ENCODE data around the gene STMP1. TPM values are rescaled to one million over a fixed set of nuclear protein-coding genes. Genes with fewer than 3 reads are reported as not detected.
A peak's percentile ranks its signal among the peaks of the same experiment; 100 is the strongest.

The STMP1 gene
- total and polyA plus RNA-seq, 10 donors = 17.4 to 27.0 (median 23.1) TPM

DNA sequence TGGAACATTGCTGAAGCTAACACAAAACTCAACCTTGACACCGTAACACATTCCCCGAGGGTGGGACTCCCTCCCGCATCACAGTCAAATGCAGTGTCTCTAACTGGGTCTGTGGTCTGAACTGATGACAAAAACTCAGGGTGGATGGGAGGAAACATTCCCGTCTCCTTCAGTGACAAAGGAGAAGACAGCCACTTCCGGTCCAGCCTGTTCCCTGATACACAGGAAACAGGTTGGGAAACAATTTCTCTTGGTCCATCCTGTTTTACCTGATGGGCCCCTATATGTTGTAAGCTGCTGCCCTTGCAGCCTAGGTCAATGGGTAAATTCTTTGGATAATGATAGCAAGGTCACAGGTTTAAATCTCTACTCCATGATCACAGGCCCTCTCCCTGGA, 45.3 kb downstream of the STMP1 start:
- intact Hi-C loops (cut with DNase I; ENCODE audit: low total_unique reads) = no loop called here
- H3K27me3 ChIP-seq (replicated peaks in 1 of 7) = no peaks in the 10 kb centered on the region
- WGBS, 5 donors = 61 to 73% (median 62%) methylated on average over 5 of the region's 5 CpGs
- TF ChIP-seq POLR2A (IDR thresholded peaks at IDR 0.05) = no peak
- TF ChIP-seq POLR2AphosphoS5 (IDR thresholded peaks at IDR 0.05) = no peak
- TF ChIP-seq CTCF (IDR thresholded peaks at IDR 0.05 in 8 of 11, conservative IDR thresholded peaks at IDR 0.05 in 3 of 11) = no peak
- no peak for DNase-seq
- H3K4me1 ChIP-seq = no peaks in the 10 kb centered on the region
- H3K27ac ChIP-seq = no peak overlapping the region
- H3K4me3 ChIP-seq = no peak overlapping the region
- no peaks in the 10 kb centered on the region for H3K9me3 ChIP-seq
- no peaks in the 10 kb centered on the region for H3K36me3 ChIP-seq

GRCh38 chr7:135708041-135708440, 45.7 kb downstream of the STMP1 start:
- H3K4me1 ChIP-seq = no peaks in the 10 kb centered on the region
- WGBS, 5 donors = 92 to 96% (median 94%) methylated on average over 14 of the region's 14 CpGs
- H3K27ac ChIP-seq = no peak overlapping the region
- H3K27me3 ChIP-seq (replicated peaks in 1 of 7) = no peaks in the 10 kb centered on the region
- DNase-seq = no peak
- H3K4me3 ChIP-seq = no peak overlapping the region
- no peaks in the 10 kb centered on the region for H3K9me3 ChIP-seq
- no peak for TF ChIP-seq CTCF (IDR thresholded peaks at IDR 0.05 in 8 of 11, conservative IDR thresholded peaks at IDR 0.05 in 3 of 11)
- TF ChIP-seq POLR2AphosphoS5 (IDR thresholded peaks at IDR 0.05) = no peak
- no peak for TF ChIP-seq POLR2A (IDR thresholded peaks at IDR 0.05)
- H3K36me3 ChIP-seq = no peaks in the 10 kb centered on the region
- intact Hi-C loops (cut with DNase I; ENCODE audit: low total_unique reads) = no loop called here

GRCh38 chr7:135709508-135709907, 47.2 kb downstream of the STMP1 start:
- H3K4me3 ChIP-seq = no peak overlapping the region
- H3K36me3 ChIP-seq = no peaks in the 10 kb centered on the region
- TF ChIP-seq POLR2AphosphoS5 (IDR thresholded peaks at IDR 0.05) = no peak
- TF ChIP-seq POLR2A (IDR thresholded peaks at IDR 0.05) = no peak
- no peak for DNase-seq
- peaks cover 0 to 3% (median 0%) of the 10 kb centered on the region in 7 donors for H3K27me3 ChIP-seq (replicated peaks in 1 of 7)
- WGBS, 5 donors = 81 to 95% (median 94%) methylated on average over 3 of the region's 3 CpGs
- intact Hi-C loops (cut with DNase I; ENCODE audit: low total_unique reads) = no loop called here
- no peak overlapping the region for H3K27ac ChIP-seq
- no peaks in the 10 kb centered on the region for H3K9me3 ChIP-seq
- no peaks in the 10 kb centered on the region for H3K4me1 ChIP-seq

DNA sequence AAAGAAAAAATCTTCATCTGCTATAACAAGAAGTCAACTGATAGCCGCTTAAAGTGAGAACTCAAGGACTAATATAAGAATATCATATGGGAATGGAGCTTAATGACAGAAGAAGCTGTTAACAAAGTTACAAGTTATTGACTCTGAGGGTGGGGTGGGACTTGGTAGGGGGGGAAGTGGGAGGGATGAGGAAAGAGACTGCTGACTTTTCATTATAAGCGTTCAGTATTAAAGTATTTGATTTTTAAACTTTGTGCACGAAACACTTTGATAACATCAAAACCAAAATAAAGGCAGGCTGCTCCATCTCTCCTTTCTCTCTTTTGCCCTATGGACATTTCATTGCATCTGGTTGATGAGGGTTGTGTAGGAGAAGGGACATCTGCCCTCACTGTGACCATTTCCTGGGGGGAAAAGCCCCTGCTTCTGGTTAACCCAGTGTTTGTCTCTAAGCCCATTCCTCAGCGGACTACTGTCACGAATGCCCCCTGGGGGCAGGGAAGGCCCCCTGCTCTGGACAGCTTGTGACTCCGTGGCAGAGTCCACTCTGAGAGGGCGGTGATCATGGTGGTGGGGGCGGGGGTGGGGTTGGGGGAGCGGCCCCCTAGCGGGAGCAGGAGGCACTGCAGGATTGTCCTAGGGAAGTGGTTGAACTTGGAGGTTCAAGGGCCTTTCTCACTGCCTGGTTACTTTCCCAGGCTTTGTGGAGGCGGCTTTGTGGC, 48.3 kb downstream of the STMP1 start:
- no peak overlapping the region for H3K4me3 ChIP-seq
- TF ChIP-seq CTCF (IDR thresholded peaks at IDR 0.05 in 8 of 11, conservative IDR thresholded peaks at IDR 0.05 in 3 of 11) (peak in 7 of 11 experiments; percentile 15 to 67 (median 60)), POLR2AphosphoS5 (IDR thresholded peaks at IDR 0.05) (no peak)
- H3K27me3 ChIP-seq (replicated peaks in 1 of 7) = peaks cover 0 to 3% (median 0%) of the 10 kb centered on the region in 7 donors
- H3K9me3 ChIP-seq = no peaks in the 10 kb centered on the region
- H3K36me3 ChIP-seq = no peaks in the 10 kb centered on the region
- DNase-seq = no peak
- no peak overlapping the region for H3K27ac ChIP-seq
- H3K4me1 ChIP-seq = no peaks in the 10 kb centered on the region
- WGBS, 5 donors = 48 to 54% (median 48%) methylated on average over 10 to 11 of the region's 11 CpGs
- intact Hi-C loops (cut with DNase I; ENCODE audit: low total_unique reads) = no loop called here
